ENCODE measurements around the gene NEDD4L.

DNA sequence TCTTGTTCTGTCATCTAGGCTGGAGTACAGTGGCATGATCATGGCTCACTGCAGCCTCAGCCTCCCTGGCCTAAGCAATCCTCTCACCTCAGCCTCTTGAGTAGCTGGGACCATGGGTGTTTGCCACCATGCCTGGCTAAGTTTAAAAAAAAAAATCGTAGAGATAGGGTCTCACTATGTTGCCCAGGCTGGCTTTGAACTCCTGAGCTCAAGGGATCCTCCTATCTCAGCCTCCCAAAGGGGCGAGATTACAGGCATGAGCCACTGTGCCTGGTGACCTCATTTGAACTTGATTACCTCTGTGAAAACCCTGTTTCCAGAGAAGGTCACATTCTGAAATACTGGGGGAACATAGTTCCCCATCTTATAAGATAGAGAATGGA is 190.3 kb downstream of the NEDD4L start:
- TF ChIP-seq MYC (IDR thresholded peaks at IDR 0.05; ENCODE audit: low read depth, low read length) (no peak), CTCF (IDR thresholded peaks at IDR 0.05; ENCODE audit: low read depth, low read length) (no peak), POLR2A (IDR thresholded peaks at IDR 0.05; ENCODE audit: extremely low read depth, insufficient read length) (no peak)
